Measurements from ENCODE around the gene ASPM. TPM values are rescaled to one million over a fixed set of nuclear protein-coding genes. Genes with fewer than 3 reads are reported as not detected.

ASPM gene, protein sequence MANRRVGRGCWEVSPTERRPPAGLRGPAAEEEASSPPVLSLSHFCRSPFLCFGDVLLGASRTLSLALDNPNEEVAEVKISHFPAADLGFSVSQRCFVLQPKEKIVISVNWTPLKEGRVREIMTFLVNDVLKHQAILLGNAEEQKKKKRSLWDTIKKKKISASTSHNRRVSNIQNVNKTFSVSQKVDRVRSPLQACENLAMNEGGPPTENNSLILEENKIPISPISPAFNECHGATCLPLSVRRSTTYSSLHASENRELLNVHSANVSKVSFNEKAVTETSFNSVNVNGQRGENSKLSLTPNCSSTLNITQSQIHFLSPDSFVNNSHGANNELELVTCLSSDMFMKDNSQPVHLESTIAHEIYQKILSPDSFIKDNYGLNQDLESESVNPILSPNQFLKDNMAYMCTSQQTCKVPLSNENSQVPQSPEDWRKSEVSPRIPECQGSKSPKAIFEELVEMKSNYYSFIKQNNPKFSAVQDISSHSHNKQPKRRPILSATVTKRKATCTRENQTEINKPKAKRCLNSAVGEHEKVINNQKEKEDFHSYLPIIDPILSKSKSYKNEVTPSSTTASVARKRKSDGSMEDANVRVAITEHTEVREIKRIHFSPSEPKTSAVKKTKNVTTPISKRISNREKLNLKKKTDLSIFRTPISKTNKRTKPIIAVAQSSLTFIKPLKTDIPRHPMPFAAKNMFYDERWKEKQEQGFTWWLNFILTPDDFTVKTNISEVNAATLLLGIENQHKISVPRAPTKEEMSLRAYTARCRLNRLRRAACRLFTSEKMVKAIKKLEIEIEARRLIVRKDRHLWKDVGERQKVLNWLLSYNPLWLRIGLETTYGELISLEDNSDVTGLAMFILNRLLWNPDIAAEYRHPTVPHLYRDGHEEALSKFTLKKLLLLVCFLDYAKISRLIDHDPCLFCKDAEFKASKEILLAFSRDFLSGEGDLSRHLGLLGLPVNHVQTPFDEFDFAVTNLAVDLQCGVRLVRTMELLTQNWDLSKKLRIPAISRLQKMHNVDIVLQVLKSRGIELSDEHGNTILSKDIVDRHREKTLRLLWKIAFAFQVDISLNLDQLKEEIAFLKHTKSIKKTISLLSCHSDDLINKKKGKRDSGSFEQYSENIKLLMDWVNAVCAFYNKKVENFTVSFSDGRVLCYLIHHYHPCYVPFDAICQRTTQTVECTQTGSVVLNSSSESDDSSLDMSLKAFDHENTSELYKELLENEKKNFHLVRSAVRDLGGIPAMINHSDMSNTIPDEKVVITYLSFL (N-terminal part only)
- 10 to 100 TPM; 30.2 to 31.4 TPM for total RNA-seq

DNA sequence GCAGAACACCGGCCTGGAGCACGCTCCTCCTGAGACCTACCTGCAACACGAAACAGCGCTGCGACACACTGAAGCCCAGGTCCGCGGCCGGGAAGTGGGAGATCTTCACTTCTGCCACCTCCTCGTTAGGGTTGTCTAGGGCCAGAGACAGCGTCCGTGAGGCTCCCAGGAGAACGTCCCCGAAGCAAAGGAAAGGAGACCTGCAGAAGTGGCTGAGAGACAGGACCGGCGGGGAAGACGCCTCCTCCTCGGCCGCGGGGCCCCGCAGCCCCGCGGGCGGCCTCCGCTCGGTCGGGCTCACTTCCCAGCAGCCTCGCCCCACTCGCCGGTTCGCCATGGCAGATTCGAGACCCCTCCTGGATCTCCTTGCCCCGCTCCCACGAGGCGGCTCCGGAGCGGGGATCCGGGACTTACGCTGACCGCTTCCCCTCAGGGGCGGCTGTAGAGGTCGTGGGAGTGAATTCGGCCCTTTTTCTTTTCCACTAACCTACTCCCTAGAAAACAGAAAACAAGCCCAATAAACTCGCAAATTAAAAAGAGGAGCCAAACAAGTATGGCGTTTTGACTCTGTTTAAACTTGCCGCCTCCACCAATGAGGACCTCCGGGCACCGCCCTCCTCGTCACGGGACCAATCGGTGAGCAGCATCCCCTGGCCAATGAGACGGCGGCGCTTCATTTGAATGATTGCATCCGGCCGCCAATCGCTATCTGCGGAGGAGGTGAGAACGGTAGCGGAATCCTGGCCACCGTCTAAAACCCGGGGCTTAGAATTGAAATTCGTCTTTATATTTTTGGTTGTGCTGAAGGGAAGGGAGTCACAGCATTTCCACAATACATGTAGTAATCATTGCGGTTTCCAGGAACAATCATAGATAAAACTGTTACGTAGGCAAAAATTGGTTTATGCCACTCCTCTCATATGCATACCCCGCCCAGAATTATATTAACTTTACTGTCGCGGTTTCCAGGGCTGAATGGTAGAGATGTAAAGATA is at the start of gene ASPM:
Gene ASPM (minus strand): TSS at position 569 of the 995 bp plus-strand sequence. CDS start 232 bp downstream, at position 337.
- Mint-ChIP-seq H3K27ac (peak within 1 kb of the TSS; percentile 89), H3K9me3 (no peaks in the 10 kb centered on the region), H3K4me1 (peaks cover 3% of the 10 kb centered on the region), H3K27me3 (peaks cover 13% of the 10 kb centered on the region), H3K36me3 (peaks cover 21% of the 10 kb centered on the region), H3K4me3 (peak within 1 kb of the TSS; percentile 83)
- peak; percentile 93 for DNase-seq

DNA sequence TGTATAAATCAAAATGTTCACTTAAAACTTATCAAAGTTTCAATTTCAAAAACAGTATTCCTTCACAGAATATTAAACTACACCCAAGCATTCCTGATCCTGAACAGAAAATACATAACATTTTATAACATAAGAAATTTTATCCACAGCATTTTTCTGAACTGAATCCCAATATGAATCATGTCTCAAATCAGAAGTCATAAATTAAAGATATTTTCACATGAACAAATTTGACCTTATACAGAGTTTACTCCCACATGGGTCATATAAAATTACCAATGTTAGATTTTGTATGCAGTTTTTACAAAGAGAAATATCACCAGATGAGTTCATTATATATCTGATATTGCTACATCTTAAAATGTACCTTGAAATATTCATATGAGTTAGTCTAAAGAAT is 48.6 kb upstream of the ASPM start:
- Mint-ChIP-seq H3K4me3 (no peak overlapping the region), H3K9me3 (no peaks in the 10 kb centered on the region), H3K36me3 (peaks cover 11% of the 10 kb centered on the region), H3K27me3 (no peaks in the 10 kb centered on the region), H3K4me1 (peaks cover 43% of the 10 kb centered on the region), H3K27ac (no peak overlapping the region)
- DNase-seq: no peak

DNA sequence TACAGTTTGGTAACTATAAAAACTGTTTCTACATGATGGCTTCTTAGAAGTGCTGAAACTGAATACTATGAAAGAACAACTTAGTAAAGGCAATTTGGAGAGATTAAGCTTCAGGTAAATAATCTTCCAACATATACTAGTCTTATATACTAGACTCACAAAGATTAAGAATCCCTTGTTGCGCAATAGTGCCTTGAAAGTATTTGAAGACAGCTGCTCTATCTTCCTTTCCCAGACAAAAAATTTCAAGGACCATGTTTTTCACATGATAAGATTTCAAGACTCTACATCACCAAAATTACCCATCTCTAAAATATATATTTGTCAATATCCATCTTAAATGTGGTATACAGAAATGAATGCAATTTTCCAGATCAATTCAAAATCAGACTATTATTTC is 37.7 kb upstream of the ASPM start:
- no peak overlapping the region for H3K27ac Mint-ChIP-seq
- H3K36me3 Mint-ChIP-seq: peaks cover 37% of the 10 kb centered on the region
- DNase-seq: no peak

DNA sequence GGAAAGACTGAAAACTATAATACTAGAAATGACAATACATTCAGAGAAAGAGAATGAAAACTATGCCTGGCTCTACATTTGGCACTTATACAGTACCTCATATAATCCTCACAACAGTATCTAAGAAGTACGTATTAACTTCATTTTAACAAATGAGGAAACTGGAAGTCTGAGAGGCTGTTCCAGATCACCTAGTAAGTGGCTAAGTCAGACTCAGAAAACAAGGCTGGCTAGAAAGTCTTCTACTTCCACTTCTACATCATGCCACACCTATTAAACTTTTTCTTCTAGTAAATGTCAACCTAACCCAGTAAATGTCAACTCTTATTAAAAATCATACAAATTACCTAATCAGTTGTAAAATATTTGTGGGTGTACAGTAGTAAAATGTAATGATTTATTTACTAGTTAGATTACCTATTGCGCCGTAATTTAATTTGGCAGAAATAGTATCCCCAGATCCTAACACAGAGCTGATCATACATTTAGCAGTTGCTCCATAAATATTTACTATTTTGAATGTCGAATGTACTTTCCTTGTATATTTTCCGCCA is 36.8 kb upstream of the ASPM start:
- Mint-ChIP-seq H3K4me1 (peaks cover 7% of the 10 kb centered on the region), H3K9me3 (no peaks in the 10 kb centered on the region), H3K27ac (no peak overlapping the region), H3K36me3 (peaks cover 41% of the 10 kb centered on the region), H3K4me3 (no peak overlapping the region), H3K27me3 (no peaks in the 10 kb centered on the region)
- no peak for DNase-seq

More for the DNA sequence above, 37.7 kb upstream of the ASPM start:
- Mint-ChIP-seq H3K27me3 (no peaks in the 10 kb centered on the region), H3K9me3 (no peaks in the 10 kb centered on the region), H3K4me1 (peaks cover 7% of the 10 kb centered on the region), H3K4me3 (no peak overlapping the region)

DNA sequence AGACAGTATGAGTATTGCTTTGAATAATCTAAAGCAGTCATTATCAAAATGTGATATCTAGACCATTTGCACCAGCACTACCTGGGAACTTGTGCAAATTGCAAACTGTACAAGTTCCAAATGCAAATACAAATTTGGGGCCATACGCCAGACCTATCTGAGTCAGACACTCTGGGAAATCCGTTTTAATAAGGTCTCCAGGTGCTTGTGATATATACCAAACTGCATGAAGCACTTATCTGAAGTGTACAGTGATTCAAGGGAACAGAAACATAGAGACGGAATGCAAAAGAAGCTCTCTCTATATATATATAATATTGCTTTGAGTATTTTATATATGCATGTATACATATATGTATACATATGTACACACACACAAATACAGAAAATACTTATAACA is 36.2 kb upstream of the ASPM start:
- Mint-ChIP-seq H3K27ac (no peak overlapping the region), H3K9me3 (no peaks in the 10 kb centered on the region), H3K4me3 (no peak overlapping the region), H3K4me1 (peaks cover 7% of the 10 kb centered on the region), H3K36me3 (peaks cover 37% of the 10 kb centered on the region), H3K27me3 (no peaks in the 10 kb centered on the region)
- DNase-seq: no peak

DNA sequence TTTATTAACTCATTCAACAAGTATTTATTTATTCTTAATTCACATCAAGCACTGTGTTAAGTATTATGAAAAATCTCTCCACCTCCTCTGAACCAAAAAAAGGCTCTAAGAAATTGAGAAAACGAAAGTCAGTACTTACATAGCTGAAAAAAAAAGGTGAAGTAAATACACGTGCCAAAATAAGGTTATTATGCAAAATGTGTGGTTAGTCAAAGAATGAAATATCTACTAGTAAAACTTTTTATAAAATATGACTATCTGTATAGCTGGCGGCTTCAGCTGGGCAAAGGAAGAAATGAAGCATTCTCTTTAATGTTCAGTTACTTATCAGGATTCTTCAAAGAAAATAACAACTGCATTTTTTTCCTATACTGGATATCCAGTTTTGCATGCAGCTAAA is 35.5 kb upstream of the ASPM start:
- no peak overlapping the region for H3K4me3 Mint-ChIP-seq
- H3K27me3 Mint-ChIP-seq: no peaks in the 10 kb centered on the region
- H3K4me1 Mint-ChIP-seq: peaks cover 7% of the 10 kb centered on the region
- no peak for DNase-seq
- no peak overlapping the region for H3K27ac Mint-ChIP-seq
- H3K36me3 Mint-ChIP-seq: peaks cover 31% of the 10 kb centered on the region
- no peaks in the 10 kb centered on the region for H3K9me3 Mint-ChIP-seq

DNA sequence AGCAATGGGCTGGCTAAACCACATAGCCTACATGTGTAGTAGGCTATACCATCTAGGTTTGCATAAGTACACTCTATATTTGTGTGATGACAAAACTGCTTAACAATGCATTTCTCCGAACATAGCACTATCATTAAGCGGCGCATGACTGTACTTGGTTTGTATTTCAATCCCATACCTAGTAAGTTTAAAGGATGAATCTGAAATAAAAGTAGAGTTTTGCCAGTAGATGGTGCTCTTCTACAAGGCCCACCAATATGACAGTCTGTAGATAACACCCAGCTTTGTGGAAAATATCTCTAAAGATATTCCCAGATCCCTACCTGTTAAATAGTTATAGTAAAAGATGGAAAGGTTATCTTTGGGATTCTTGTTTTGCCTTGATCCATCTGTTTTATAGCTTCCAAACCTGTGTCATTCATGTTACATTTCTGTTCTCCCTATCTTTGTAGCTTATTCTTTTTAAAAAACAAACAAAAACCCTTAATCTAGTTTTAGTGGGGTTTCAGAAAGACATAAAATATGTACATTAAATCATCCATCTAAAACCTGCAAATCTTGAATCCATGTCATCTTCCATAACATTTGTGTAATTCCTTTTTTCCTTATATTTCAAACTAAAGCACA is 33.9 kb upstream of the ASPM start:
- H3K36me3 Mint-ChIP-seq: peaks cover 15% of the 10 kb centered on the region
- no peaks in the 10 kb centered on the region for H3K9me3 Mint-ChIP-seq
- no peak for DNase-seq
- H3K27ac Mint-ChIP-seq: no peak overlapping the region
- no peaks in the 10 kb centered on the region for H3K27me3 Mint-ChIP-seq
- peaks cover 2% of the 10 kb centered on the region for H3K4me1 Mint-ChIP-seq
- no peak overlapping the region for H3K4me3 Mint-ChIP-seq

DNA sequence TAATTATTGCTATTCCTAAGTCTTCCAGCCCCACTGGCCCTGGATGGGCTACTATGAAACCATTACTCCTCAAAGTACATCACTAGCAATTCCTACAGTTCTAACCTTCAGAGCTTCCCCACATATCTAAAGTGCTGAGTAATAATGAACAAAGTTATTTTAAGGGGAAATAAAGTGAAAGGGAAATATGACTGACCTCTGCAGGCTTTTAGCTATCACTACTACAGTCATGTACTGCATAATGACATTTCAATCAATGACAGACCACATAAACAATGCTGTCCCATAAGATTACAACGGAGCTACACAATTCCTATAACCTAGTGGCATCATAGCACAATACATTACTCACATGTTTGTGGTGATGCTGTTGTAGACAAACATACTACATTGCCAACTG is 32.5 kb upstream of the ASPM start:
- peaks cover 2% of the 10 kb centered on the region for H3K4me1 Mint-ChIP-seq
- H3K4me3 Mint-ChIP-seq: no peak overlapping the region
- no peak overlapping the region for H3K27ac Mint-ChIP-seq
- DNase-seq: no peak
- H3K9me3 Mint-ChIP-seq: no peaks in the 10 kb centered on the region
- H3K36me3 Mint-ChIP-seq: peaks cover 13% of the 10 kb centered on the region
- H3K27me3 Mint-ChIP-seq: no peaks in the 10 kb centered on the region

DNA sequence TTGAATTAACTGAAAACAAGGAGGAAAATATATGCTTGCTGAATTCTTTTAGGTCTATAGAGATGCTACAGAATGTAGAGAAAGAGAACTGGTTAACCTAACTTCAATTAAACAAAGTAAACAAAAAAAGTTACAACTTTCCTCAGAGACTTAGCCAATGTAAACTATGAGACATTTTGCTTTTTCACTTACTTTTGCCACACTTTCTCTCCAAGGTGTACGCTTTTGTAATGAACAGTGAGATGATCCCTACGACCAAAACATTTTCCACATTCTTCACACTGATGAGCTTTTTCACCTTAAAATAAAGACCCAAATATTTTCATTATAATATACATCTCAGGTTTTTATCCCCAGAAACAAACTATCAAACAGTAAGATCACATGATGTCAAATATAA is 28.3 kb upstream of the ASPM start:
- H3K4me1 Mint-ChIP-seq: peaks cover 5% of the 10 kb centered on the region

DNA sequence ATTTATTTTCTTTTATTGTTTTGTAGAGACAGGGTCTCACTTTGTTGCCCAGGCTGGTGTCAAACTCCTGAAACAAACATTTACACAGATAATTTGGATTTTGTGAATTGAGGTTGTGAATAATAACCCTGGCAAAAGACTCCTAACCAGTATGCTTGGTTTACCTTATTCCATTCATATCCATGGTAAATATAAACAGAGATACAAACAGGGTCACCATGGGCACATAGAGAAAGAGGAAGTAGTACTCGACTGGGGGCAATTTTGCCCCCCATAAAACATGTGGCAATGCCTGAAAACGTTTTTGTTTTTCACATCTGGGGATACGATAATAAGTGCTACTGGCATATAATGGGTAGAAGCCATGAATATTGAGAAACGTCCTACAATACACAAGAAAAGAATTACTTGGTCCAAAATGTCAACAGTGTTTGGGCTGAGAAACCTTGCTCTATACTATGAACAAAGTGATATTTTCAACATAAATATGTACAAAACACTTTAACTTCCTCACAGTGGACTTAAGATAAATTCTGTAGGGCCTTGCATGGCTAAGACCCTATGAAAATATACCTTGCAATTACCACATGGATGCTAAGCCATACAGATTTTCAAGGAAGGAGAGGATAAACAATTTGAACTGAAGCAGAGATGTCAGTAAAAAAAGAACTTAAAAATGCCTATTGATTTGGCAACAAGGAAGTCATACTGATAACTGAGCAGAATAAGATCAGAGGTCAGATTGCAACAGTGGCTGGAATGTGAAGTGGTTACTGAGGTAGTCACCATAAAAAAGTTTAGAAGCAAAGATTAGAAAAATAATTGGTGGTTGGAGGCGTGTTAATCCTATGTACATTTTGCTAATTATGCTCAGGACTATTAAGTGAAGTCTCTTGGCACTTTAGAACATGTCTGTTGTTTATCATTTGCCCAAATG is 27.4 kb upstream of the ASPM start:
- Mint-ChIP-seq H3K27me3 (no peaks in the 10 kb centered on the region), H3K4me1 (peaks cover 5% of the 10 kb centered on the region), H3K4me3 (no peak overlapping the region), H3K36me3 (peaks cover 11% of the 10 kb centered on the region), H3K9me3 (no peaks in the 10 kb centered on the region), H3K27ac (no peak overlapping the region)
- DNase-seq: no peak

More for the DNA sequence above, 28.3 kb upstream of the ASPM start:
- Mint-ChIP-seq H3K4me3 (no peak overlapping the region), H3K27me3 (no peaks in the 10 kb centered on the region), H3K27ac (no peak overlapping the region), H3K9me3 (no peaks in the 10 kb centered on the region), H3K36me3 (peaks cover 11% of the 10 kb centered on the region)
- no peak for DNase-seq

DNA sequence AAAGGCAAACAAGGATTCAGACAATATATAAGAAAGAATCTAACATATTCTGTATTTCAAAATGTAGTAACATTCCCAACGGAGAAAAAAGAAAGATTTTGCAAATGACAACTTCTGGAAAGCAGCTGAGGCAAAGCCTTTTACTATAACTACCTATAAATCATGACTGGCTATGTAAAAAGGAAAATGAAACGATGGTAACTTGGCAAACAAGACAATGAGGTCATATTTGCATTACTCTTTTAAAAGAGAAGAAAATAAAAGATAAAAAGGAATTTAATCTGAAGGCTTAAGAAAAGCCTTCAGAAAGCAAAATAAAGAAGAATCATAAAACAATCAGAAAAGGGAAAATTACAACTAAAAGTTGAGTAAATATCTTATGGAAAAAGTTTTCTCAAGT is 25.1 kb upstream of the ASPM start:
- Mint-ChIP-seq H3K4me3 (no peak overlapping the region), H3K4me1 (peaks cover 5% of the 10 kb centered on the region), H3K9me3 (no peaks in the 10 kb centered on the region), H3K36me3 (peaks cover 11% of the 10 kb centered on the region), H3K27me3 (no peaks in the 10 kb centered on the region), H3K27ac (no peak overlapping the region)
- DNase-seq: no peak

DNA sequence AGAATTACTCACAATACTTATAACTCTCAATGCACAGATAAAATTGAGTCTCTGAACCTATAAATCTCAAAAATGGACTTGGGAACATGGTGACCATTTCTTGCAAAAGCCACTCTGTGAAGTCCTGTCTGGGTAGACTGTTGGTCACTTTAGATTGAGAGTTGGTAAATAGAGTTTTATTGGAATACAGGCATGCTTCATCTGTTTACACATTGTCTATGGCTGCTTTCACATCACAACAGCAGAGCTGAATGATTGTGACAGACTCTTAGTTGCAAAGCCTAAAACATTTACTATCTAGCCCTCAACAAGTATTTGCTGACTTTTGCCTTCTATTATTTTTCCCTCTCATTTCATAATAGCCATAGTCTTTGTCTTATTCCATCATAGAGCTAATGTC is 24.1 kb upstream of the ASPM start:
- Mint-ChIP-seq H3K9me3 (no peaks in the 10 kb centered on the region), H3K27me3 (no peaks in the 10 kb centered on the region), H3K4me3 (no peak overlapping the region), H3K36me3 (peaks cover 13% of the 10 kb centered on the region), H3K4me1 (peaks cover 5% of the 10 kb centered on the region), H3K27ac (no peak overlapping the region)
- DNase-seq: no peak
